ENCODE results near the gene MSX1.

MSX1 gene

DNA sequence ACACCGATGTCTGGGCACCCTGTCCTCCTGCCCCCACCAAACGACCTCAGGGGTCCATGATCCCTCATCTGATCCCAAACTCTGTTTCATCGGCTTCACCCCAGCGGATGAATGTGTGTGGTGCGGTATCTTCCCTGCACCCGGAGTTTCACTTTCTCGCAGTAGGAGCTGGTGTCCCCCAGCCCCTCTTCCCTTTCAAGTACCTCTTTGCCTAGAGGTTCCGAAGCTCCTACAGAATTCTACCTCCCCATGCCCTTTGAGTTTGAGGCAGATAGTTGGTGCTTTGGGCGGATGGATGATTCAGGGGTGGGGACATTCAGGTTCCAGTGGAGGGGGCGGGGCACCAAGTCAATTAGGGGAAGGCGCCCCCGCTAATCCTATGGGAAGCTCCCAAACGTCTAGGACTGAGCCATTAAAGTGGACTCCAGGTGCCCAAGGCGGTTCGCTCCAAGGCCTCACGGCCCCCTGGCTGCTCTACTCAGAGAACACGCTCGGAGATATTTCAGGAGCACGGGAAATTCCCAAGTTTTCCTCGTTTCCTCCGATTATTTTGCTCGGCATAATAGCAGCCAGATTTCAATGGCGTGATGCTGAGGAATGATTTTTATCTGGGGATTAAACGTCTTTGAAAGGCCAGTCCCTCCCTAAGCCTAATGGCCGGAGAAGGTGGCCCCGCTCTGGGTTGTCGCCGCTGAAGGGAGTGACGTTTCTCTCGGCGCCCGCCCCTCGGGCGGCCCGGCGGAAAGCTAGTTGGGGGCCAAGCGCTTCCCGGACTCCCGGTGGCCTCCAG, 1.3 kb downstream of the MSX1 start:
- H3K4me3 ChIP-seq (replicated peaks in 1 of 2; ENCODE audit: low read depth in 2 of 2, low read length in 2 of 2): peak overlapping the region; percentile 55 to 65
- peak; percentile 17 to 20 for DNase-seq (ENCODE audit: low read depth in 2 of 2)
- TF ChIP-seq, protein P1, sequence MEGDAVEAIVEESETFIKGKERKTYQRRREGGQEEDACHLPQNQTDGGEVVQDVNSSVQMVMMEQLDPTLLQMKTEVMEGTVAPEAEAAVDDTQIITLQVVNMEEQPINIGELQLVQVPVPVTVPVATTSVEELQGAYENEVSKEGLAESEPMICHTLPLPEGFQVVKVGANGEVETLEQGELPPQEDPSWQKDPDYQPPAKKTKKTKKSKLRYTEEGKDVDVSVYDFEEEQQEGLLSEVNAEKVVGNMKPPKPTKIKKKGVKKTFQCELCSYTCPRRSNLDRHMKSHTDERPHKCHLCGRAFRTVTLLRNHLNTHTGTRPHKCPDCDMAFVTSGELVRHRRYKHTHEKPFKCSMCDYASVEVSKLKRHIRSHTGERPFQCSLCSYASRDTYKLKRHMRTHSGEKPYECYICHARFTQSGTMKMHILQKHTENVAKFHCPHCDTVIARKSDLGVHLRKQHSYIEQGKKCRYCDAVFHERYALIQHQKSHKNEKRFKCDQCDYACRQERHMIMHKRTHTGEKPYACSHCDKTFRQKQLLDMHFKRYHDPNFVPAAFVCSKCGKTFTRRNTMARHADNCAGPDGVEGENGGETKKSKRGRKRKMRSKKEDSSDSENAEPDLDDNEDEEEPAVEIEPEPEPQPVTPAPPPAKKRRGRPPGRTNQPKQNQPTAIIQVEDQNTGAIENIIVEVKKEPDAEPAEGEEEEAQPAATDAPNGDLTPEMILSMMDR (IDR thresholded peaks at IDR 0.05; ENCODE audit: low read depth, low read length): no peak

DNA sequence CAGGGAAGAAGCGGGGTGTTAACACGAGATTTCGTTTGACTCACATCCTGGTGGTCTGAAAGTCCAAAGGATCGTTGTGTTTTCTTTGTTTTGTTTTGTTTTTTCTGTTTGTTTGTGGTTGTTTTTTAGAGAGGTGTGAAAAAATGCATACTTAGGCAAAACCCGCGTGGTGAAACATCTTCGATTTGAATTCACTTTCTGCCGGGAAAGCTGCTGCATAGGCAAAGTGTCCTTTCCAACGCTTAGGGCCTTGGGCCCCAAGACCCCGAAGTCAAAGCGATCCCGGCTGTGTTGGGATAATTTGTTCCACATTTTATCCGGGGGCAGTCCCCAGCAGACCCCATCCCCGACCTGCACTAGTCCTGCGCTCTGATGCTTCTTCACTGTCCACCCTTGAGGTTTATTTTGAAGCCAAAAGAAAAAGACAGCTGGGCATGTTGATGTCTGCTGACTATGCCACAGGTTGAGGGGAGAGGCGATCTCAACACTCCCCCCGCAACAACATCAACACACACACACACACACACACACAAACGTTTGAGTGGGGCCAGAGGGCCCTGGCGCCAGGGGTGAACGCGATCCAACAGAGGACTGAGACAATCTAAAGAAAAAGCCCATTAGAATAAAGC, 2.0 kb downstream of the MSX1 start:
- TF ChIP-seq, protein P1 (IDR thresholded peaks at IDR 0.05; ENCODE audit: low read depth, low read length): no peak
- no peak for DNase-seq (ENCODE audit: low read depth in 2 of 2)
- peak overlapping the region; percentile 55 to 65 for H3K4me3 ChIP-seq (replicated peaks in 1 of 2; ENCODE audit: low read depth in 2 of 2, low read length in 2 of 2)

DNA sequence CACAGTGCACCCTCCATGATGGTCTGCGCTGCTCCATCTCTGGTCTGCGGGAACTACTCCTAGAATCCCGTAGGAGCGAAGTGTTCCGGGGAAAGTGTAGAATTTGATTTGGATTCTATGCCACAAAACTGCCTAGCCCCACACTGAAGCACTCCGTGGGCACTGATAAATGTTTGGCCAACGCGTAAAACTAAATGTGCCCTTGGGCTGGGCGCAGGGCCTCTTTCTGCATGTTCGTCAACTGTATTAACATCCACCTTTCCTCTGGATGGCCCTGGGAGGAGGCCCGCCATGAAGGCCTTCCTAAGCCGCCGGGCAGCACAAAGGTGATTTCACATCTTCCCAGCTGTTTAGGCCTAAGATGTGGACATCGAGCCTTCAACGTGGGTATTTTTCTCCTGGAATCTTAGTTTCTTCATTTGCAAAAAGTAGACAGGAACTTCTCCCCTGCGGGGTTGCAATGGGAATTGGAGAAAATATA, 2.6 kb downstream of the MSX1 start:
- DNase-seq (ENCODE audit: low read depth in 2 of 2): no peak
- no peak overlapping the region for H3K4me3 ChIP-seq (replicated peaks in 1 of 2; ENCODE audit: low read depth in 2 of 2, low read length in 2 of 2)
- TF ChIP-seq, protein P1 (IDR thresholded peaks at IDR 0.05; ENCODE audit: low read depth, low read length): no peak

DNA sequence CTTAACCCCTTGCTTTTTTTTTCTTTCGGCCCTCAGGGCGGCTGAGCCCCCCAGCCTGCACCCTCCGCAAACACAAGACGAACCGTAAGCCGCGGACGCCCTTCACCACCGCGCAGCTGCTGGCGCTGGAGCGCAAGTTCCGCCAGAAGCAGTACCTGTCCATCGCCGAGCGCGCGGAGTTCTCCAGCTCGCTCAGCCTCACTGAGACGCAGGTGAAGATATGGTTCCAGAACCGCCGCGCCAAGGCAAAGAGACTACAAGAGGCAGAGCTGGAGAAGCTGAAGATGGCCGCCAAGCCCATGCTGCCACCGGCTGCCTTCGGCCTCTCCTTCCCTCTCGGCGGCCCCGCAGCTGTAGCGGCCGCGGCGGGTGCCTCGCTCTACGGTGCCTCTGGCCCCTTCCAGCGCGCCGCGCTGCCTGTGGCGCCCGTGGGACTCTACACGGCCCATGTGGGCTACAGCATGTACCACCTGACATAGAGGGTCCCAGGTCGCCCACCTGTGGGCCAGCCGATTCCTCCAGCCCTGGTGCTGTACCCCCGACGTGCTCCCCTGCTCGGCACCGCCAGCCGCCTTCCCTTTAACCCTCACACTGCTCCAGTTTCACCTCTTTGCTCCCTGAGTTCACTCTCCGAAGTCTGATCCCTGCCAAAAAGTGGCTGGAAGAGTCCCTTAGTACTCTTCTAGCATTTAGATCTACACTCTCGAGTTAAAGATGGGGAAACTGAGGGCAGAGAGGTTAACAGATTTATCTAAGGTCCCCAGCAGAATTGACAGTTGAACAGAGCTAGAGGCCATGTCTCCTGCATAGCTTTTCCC, 3.4 kb downstream of the MSX1 start:
- no peak overlapping the region for H3K4me3 ChIP-seq (replicated peaks in 1 of 2; ENCODE audit: low read depth in 2 of 2, low read length in 2 of 2)
- DNase-seq (ENCODE audit: low read depth in 2 of 2): no peak
- TF ChIP-seq, protein P1 (IDR thresholded peaks at IDR 0.05; ENCODE audit: low read depth, low read length): no peak

DNA sequence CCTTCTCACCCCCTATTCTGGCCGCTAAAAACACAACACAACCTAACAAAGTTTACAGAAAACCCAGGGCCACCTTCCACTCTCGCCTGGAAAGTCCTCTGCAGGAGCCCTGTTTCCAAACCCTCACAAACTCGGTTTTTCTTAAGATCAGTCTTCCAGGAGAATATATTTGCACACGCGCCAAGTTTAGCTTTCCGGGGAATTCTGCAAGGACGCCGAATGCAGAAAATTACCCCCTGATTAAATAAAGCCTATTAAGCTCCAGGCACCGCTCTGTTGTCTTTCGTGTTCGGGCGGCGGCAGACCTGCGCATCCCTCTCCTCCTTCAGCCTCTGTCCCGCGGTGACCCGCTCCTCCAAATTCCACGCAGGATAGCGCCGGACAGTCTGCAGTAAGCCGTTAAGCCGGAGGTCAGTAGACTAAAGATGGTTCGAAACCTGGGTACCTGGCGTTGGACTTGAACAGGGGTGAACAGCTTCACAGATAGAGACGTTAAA, 5.0 kb downstream of the MSX1 start:
- TF ChIP-seq, protein P1 (IDR thresholded peaks at IDR 0.05; ENCODE audit: low read depth, low read length): no peak
- no peak overlapping the region for H3K4me3 ChIP-seq (replicated peaks in 1 of 2; ENCODE audit: low read depth in 2 of 2, low read length in 2 of 2)
- no peak for DNase-seq (ENCODE audit: low read depth in 2 of 2)

DNA sequence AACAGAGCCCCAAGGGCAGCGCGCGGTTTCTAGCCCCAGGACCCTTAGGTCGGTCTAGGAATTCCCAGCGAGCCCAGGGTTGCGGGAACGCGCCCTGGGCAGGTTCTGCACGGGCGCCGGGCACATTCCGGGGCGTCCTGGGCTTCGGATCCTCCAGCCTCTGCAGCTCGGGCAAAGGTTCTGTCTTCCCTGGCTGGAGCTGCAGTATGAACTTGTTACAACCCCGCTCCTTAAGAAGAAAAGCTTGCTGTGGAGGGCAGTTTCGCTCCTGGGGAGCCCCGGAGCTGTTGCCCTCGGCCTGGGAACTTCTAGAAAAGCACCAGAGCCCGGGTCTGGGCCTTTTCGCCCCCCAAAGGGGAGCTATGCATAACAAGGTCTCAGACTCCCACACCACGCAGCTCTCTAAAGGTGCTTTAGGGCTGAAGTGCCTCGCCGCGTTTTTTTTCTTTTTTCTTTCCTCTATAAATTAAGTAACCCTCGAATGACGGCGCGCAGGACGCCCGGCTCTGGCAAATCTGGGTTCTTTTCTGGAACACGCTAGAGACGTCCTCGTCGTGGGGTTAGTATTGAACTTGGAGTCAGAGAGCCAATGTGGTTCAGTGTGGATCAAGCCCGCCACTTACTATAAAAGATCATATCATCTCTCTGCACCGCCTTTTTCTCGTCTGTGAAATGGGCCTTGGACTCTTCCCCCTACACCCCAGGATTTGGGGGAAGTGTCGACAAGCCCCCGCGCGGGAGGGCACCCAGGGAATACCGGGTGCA, 5.7 kb downstream of the MSX1 start:
- TF ChIP-seq, protein P1 (IDR thresholded peaks at IDR 0.05; ENCODE audit: low read depth, low read length): no peak
- no peak overlapping the region for H3K4me3 ChIP-seq (replicated peaks in 1 of 2; ENCODE audit: low read depth in 2 of 2, low read length in 2 of 2)
- DNase-seq (ENCODE audit: low read depth in 2 of 2): no peak

Data from cardiac fibroblast (primary cell).